Adrenal gland (tissue), 12 donors: Measurements from ENCODE around the gene SLC1A5. TPM values are rescaled to one million over a fixed set of nuclear protein-coding genes. Genes with fewer than 3 reads are reported as not detected.
"Not testable (repeated sequence)": the region's sequence is repeated elsewhere in the genome, so short reads cannot be mapped to it uniquely, and the experiment has no call there.

ENCODE experiments used
- DNase-seq, 7 donors: peaks; one replicate each; pipeline ENCODE4 v3.0.0-alpha.2; 2019 to 2020
- H3K27ac ChIP-seq, 5 donors: fragments of 200-600 bp; sonication (generic) in 4 of 5; 1 replicate in 3 of 5; 2 replicates in 2 of 5; pipeline versions ENCODE4 v1.5.1 to v1.8.0; 2016 to 2020; ENCODE audit warnings: mild to moderate bottlenecking in 1 of 5
- H3K27me3 ChIP-seq: fragments of 200-600 bp; 2 replicates; pipeline ENCODE4 v1.8.0; 2021
- H3K36me3 ChIP-seq, 2 donors: fragments of 200-600 bp; replicated peaks in 1 of 2; 1 replicate in 1 of 2; 2 replicates in 1 of 2; pipeline versions ENCODE4 v1.5.1 to v1.8.0; 2018 to 2022
- H3K4me1 ChIP-seq, 2 donors: fragments of 200-600 bp; replicated peaks in 1 of 2; 1 replicate in 1 of 2; 2 replicates in 1 of 2; pipeline versions ENCODE4 v1.5.1 to v1.8.0; 2018 to 2021
- H3K4me3 ChIP-seq, 4 donors: fragments of 200-600 bp; sonication (generic) in 3 of 4; one replicate each; pipeline ENCODE4 v1.5.1; 2016 to 2018
- H3K9me3 ChIP-seq, 3 donors: fragments of 200-600 bp; sonication (generic) in 1 of 3; replicated peaks in 1 of 3; 1 replicate in 2 of 3; 2 replicates in 1 of 3; pipeline versions ENCODE4 v1.5.1 to v1.8.0; 2016 to 2021
- POLR2A ChIP-seq, 2 donors: fragments of 450-650 bp; IDR thresholded peaks; one replicate each; pipeline ENCODE4 v1.6.1; 2017; ENCODE audit warnings: antibody characterized with exemption in 2 of 2, mild to moderate bottlenecking in 2 of 2, moderate library complexity in 1 of 2
- WGBS, 4 donors: extraction: QIAGEN DNeasy Blood & Tissue Kit in 2 of 4; methylation state at CpG; one replicate each; pipeline versions ENCODE4 v1.1.5 to v1.1.7; 2013 to 2017; 5-methylcytosine and 5-hydroxymethylcytosine counted together
- intact Hi-C, 2 donors: fragments of 100-400 bp; cut with DNase I; formaldehyde crosslinking; loops; one replicate each; pipeline versions ENCODE4 v1.14.1 to v1.15.0; 2022 to 2023
- polyA plus RNA-seq, 3 donors: library from polyadenylated mRNA; stranded (reverse); fragments of 200-250 nt in 2 of 3; fragments of 350-450 nt in 1 of 3; fragmentation: Illumina TruSeq in 1 of 3; extraction: RNeasy Lipid Tissue Mini Kit (QIAGEN cat#74804) in 1 of 3; gene quantifications; one replicate each; pipeline ENCODE4 v1.2.3, GENCODE V29; 2013 to 2014
- total RNA-seq, 9 donors: library from RNA; depleted of rRNA in 4 of 9; stranded (reverse); fragments of >200 nt in 4 of 9; fragments of 120-200 nt in 1 of 9; fragmentation: NEBNext Ultra II Directional in 1 of 9; extraction: Animal tissue kit (Norgen Biotek cat#: 25700) in 1 of 9; gene quantifications; one replicate each; pipeline versions ENCODE4 v1.1.0 to v1.2.4, GENCODE V29; 2013 to 2023
- TF ChIP-seq, protein P1 (sequence below), 6 experiments: fragments of 450-650 bp in 4 of 6; fragments of 200-600 bp in 2 of 6; sonication (generic) in 1 of 6; IDR thresholded peaks; 1 replicate in 5 of 6; 2 replicates in 1 of 6; pipeline versions ENCODE4 v1.5.1 to v1.8.0; 2016 to 2021; ENCODE audit warnings: antibody characterized with exemption in 6 of 6, mild to moderate bottlenecking in 2 of 6, moderate library complexity in 1 of 6
- donor health status: healthy with polysubstance abuse.
- donor health status: Bipolar disorder and iron deficiency.
- donor health status: DM: yes; HTN: yes; CAD: no.
- donor health status: DM: no; HTN: no; CAD: no.
- donor health status: DM: no; HTN: no; CAD: no.
- donor health status: DM: yes; HTN: yes; CAD: no.

SLC1A5 gene
- total and polyA plus RNA-seq, 12 donors, result 4.7 to 56.9 (median 28.5) TPM

- H3K36me3 ChIP-seq, result no peaks in the 10 kb centered on the region
- H3K4me3 ChIP-seq, result no peak overlapping the region
- H3K4me1 ChIP-seq, result peaks cover 0 to 5% of the 10 kb centered on the region in 2 donors
- no peak for TF ChIP-seq POLR2A (IDR thresholded peaks at IDR 0.05)
- TF ChIP-seq, protein P1, sequence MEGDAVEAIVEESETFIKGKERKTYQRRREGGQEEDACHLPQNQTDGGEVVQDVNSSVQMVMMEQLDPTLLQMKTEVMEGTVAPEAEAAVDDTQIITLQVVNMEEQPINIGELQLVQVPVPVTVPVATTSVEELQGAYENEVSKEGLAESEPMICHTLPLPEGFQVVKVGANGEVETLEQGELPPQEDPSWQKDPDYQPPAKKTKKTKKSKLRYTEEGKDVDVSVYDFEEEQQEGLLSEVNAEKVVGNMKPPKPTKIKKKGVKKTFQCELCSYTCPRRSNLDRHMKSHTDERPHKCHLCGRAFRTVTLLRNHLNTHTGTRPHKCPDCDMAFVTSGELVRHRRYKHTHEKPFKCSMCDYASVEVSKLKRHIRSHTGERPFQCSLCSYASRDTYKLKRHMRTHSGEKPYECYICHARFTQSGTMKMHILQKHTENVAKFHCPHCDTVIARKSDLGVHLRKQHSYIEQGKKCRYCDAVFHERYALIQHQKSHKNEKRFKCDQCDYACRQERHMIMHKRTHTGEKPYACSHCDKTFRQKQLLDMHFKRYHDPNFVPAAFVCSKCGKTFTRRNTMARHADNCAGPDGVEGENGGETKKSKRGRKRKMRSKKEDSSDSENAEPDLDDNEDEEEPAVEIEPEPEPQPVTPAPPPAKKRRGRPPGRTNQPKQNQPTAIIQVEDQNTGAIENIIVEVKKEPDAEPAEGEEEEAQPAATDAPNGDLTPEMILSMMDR (IDR thresholded peaks at IDR 0.05), result no peak
- no peaks in the 10 kb centered on the region for H3K9me3 ChIP-seq
- WGBS, 4 donors, result 79 to 92% (median 91%) methylated on average over 12 to 13 of the region's 13 CpGs
- intact Hi-C loops, result no loop called here
- H3K27me3 ChIP-seq, result no peaks in the 10 kb centered on the region
- no peak overlapping the region for H3K27ac ChIP-seq
- DNase-seq, result no peak
Observed at GRCh38 chr19:46809534-46810272, 21.3 kb upstream of the SLC1A5 start.

- WGBS, 4 donors, result 86 to 91% (median 90%) methylated on average over 7 of the region's 7 CpGs
- Histone ChIP-seq H3K9me3 (no peaks in the 10 kb centered on the region), H3K4me1 (no peaks in the 10 kb centered on the region), H3K36me3 (no peaks in the 10 kb centered on the region), H3K27ac (no peak overlapping the region), H3K27me3 (no peaks in the 10 kb centered on the region), H3K4me3 (no peak overlapping the region)
- no peak for DNase-seq
- TF ChIP-seq, protein P1 (IDR thresholded peaks at IDR 0.05), result no peak
- no peak for TF ChIP-seq POLR2A (IDR thresholded peaks at IDR 0.05)
- intact Hi-C loops, result no loop called here
Observed at GRCh38 chr19:46806656-46807055, 18.3 kb upstream of the SLC1A5 start.

GRCh38 chr19:46804432-46804831, 16.0 kb upstream of the SLC1A5 start:
- not testable (repeated sequence) for H3K4me1 ChIP-seq, H3K4me3 ChIP-seq
- 83 to 92% (median 87%) methylated on average over 4 of the region's 4 CpGs for WGBS, 4 donors

GRCh38 chr19:46803555-46803954, 15.2 kb upstream of the SLC1A5 start:
- no peak for TF ChIP-seq POLR2A (IDR thresholded peaks at IDR 0.05)
- TF ChIP-seq, protein P1 (IDR thresholded peaks at IDR 0.05), result no peak
- Histone ChIP-seq H3K4me3 (no peak overlapping the region), H3K27me3 (no peaks in the 10 kb centered on the region), H3K36me3 (no peaks in the 10 kb centered on the region), H3K27ac (no peak overlapping the region), H3K9me3 (no peaks in the 10 kb centered on the region), H3K4me1 (no peaks in the 10 kb centered on the region)
- intact Hi-C loops, result no loop called here
- no peak for DNase-seq
- WGBS, 4 donors, result 77 to 90% (median 80%) methylated on average over 2 of the region's 2 CpGs

More at GRCh38 chr19:46804432-46804831, 16.0 kb upstream of the SLC1A5 start:
- H3K9me3 ChIP-seq, H3K36me3 ChIP-seq, intact Hi-C loops, H3K27me3 ChIP-seq, DNase-seq, H3K27ac ChIP-seq: not testable (repeated sequence)

DNA sequence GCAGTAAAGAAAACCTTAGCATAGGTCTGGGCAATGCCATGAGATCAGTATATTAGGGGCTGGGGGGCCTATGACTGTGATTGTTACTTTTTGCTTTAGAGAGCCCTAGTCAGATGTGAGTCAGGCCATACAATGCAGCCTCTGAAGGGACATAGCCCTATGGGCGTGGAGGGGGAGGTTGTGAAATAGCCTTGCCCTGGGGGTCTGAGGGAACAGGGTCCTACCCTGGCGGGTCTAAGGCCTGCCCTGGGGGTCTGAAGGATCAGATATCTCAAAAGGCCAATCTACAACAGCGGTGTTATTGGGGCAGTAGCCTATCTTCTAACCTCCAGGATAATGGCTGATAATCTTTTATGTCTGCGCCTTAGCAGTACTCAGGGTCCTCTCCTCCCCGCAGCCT, 13.8 kb upstream of the SLC1A5 start:
- Histone ChIP-seq H3K36me3 (no peaks in the 10 kb centered on the region), H3K27ac (no peak overlapping the region), H3K4me1 (no peaks in the 10 kb centered on the region), H3K4me3 (no peak overlapping the region), H3K27me3 (no peaks in the 10 kb centered on the region), H3K9me3 (no peaks in the 10 kb centered on the region)
- intact Hi-C loops, result no loop called here
- no peak for DNase-seq
- no peak for TF ChIP-seq POLR2A (IDR thresholded peaks at IDR 0.05)
- TF ChIP-seq, protein P1 (IDR thresholded peaks at IDR 0.05), result no peak
- 92 to 98% (median 94%) methylated on average over 3 to 5 of the region's 5 CpGs for WGBS, 4 donors
